ENCODE results near the gene WRAP73. TPM values are rescaled to one million over a fixed set of nuclear protein-coding genes. Genes with fewer than 3 reads are reported as not detected.
A peak's percentile ranks its signal among the peaks of the same experiment; 100 is the strongest.

The WRAP73 gene
- polyA plus RNA-seq, 1 experiment, result 27.6 TPM

- Histone ChIP-seq H3K36me3 (ENCODE audit: control insufficient read depth, insufficient read depth, low read length) (no peaks in the 10 kb centered on the region), H3K27me3 (ENCODE audit: control insufficient read depth, insufficient read depth, low read length) (peaks cover 21% of the 10 kb centered on the region), H3K4me3 (ENCODE audit: low read depth, low read length) (no peak overlapping the region)
- ChIA-PET POLR2A (no interaction called here), CTCF (interaction anchor here (1.8 kb wide), 1 partner anchor 10 kb away, joined by 7 read pairs; no protein-coding TSS in a partner anchor)
- DNase-seq (ENCODE audit: low read depth), result no peak
- no peak for TF ChIP-seq CTCF (IDR thresholded peaks at IDR 0.05; ENCODE audit: insufficient read depth, low read depth, low read length)
Measured at GRCh38 chr1:3696689-3697088, 46.8 kb upstream of the WRAP73 start.

DNA sequence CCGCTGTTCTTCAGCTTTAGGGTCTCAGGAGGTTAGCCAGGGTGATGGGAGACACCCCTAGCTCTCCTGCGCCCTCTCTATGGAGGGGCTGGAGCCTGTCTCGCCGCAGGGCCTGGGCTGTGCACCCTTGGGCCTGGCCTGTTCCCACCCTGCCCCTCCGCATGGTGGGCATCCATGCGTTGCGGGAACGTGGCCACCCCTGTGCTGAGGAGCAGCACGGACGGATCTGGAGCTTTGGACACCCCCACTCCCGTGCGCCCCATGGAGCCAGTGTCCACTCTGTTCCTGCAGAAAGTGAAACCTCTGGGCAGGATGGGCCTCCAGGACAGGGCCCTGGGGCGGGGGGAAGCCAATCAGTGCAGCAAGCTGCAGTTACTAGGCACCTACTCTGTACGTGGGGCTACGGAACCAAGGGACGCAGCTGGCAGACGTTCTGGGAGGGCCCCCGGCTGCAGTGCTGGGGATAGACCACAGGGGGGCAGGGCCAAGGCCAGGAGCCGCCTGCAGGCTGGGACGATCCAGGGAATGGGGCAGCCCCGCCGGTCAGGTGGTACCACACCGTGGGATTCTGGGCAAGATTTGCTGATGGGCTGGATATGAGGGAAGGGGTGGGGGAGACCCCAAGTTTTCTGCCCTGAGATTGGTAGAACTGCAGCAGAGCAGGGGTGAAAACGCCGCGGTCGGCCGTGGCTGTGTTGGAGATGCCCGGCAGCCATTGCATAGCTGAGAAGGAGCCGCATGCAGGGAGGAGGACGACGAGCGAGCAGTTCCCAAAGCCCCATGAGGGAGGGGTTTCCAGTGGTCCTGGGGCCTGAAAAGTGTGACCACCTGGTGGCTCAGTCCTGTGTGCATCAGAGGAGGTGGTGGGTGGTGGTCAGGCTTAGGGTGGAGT lies 45.7 kb upstream of the WRAP73 start:
- Histone ChIP-seq H3K27me3 (ENCODE audit: control insufficient read depth, insufficient read depth, low read length) (peaks cover 19% of the 10 kb centered on the region), H3K36me3 (ENCODE audit: control insufficient read depth, insufficient read depth, low read length) (no peaks in the 10 kb centered on the region), H3K4me3 (ENCODE audit: low read depth, low read length) (no peak overlapping the region)
- no peak for DNase-seq (ENCODE audit: low read depth)
- CTCF ChIA-PET, result interaction anchor here (0.6 to 1.8 kb wide), 21 partner anchors 9 to 111 kb away, joined by 3 to 13 read pairs (median 3); no protein-coding TSS in a partner anchor
- POLR2A ChIA-PET, result no interaction called here
- TF ChIP-seq CTCF (IDR thresholded peaks at IDR 0.05; ENCODE audit: insufficient read depth, low read depth, low read length), result peak; percentile 91

DNA sequence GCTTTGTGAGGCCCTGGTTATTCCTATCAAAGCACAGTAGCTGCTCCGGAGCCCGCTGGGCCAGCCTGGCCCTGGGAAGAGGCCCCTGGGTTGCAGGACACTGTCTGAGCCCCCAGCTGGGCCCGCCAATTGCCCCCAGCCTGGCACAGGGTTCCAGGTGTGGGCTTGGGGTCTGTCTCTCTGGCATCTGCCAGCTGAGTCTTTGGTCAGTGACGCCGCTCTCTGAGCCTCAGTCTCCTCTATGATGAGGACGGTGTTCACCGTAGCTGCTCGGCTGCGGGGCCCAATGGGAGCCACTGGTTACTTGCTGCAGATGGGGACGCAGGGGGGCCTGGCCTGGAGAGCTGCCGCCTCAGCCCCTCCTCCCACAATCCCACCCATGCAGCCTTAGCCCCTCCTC lies 43.4 kb upstream of the WRAP73 start:
- no peak for DNase-seq (ENCODE audit: low read depth)
- no peaks in the 10 kb centered on the region for H3K36me3 ChIP-seq (ENCODE audit: control insufficient read depth, insufficient read depth, low read length)
- POLR2A ChIA-PET, result no interaction called here
- no peak for TF ChIP-seq CTCF (IDR thresholded peaks at IDR 0.05; ENCODE audit: insufficient read depth, low read depth, low read length)
- H3K4me3 ChIP-seq (ENCODE audit: low read depth, low read length), result no peak overlapping the region
- CTCF ChIA-PET, result no interaction called here
- H3K27me3 ChIP-seq (ENCODE audit: control insufficient read depth, insufficient read depth, low read length), result peaks cover 13% of the 10 kb centered on the region

- no peak for TF ChIP-seq CTCF (IDR thresholded peaks at IDR 0.05; ENCODE audit: insufficient read depth, low read depth, low read length)
- ChIA-PET CTCF (no interaction called here), POLR2A (no interaction called here)
- Histone ChIP-seq H3K27me3 (ENCODE audit: control insufficient read depth, insufficient read depth, low read length) (peaks cover 9% of the 10 kb centered on the region; the same call in 1 of the 2 replicates), H3K36me3 (ENCODE audit: control insufficient read depth, insufficient read depth, low read length) (no peaks in the 10 kb centered on the region), H3K4me3 (ENCODE audit: low read depth, low read length) (no peak overlapping the region)
- DNase-seq (ENCODE audit: low read depth), result no peak
Measured at GRCh38 chr1:3692598-3692997, 42.7 kb upstream of the WRAP73 start.

DNA sequence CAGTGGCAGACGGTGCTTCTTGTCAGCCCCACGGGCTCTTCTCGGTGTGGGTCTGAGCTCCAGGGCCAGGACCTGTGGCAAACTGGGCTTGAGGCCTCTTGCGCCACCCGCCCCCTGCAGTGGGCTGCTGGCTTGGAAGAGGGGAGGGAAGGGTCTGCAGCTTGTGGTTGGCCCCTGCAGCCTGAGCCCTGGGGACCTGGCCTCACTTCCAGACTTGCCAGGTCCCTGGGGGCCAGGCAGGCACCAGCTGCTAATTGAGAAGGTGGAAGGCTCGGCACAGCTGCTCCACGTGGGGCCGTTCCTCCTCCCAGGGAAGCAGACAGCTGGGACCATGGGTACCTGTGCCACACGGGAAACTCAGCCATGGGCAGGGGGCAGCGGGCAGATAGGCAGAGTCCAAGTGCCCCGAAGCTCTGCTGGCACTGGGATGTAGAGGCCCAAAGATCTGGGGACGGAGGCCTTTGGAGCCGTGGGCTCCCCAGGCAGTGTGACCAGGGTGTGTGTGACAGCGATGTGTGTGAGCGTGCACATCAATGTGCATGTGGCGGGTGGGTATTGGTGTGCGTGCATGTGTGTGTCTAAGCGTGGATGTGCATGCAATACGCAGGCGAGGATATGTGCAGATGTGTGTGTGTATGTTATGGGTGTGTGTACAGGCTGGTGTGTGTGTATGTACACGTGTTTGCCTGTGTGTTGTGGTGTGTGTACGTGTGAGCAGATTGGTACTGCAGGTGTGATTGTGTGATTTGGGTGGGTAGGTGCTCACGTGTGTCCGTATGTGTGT lies 41.7 kb upstream of the WRAP73 start:
- no peak for TF ChIP-seq CTCF (IDR thresholded peaks at IDR 0.05; ENCODE audit: insufficient read depth, low read depth, low read length)
- CTCF ChIA-PET, result interaction anchor here (0.6 to 1.3 kb wide), 3 partner anchors 8 to 36 kb away, joined by 3 to 4 read pairs (median 4); no protein-coding TSS in a partner anchor
- no peaks in the 10 kb centered on the region for H3K36me3 ChIP-seq (ENCODE audit: control insufficient read depth, insufficient read depth, low read length)
- no peak overlapping the region for H3K4me3 ChIP-seq (ENCODE audit: low read depth, low read length)
- POLR2A ChIA-PET, result no interaction called here
- peaks cover 7% of the 10 kb centered on the region; the same call in 1 of the 2 replicates for H3K27me3 ChIP-seq (ENCODE audit: control insufficient read depth, insufficient read depth, low read length)
- DNase-seq (ENCODE audit: low read depth), result no peak
